ENCODE results near the gene ZP3.

GRCh38 chr7:76392531-76393115 is 32.1 kb upstream of the ZP3 start:
- TF ChIP-seq CTCF (IDR thresholded peaks at IDR 0.05; ENCODE audit: borderline replicate concordance, extremely low read depth, low read length, poor library complexity, severe bottlenecking): no peak
- no peak for TF ChIP-seq EZH2 (IDR thresholded peaks at IDR 0.05; ENCODE audit: borderline replicate concordance, low read depth, low read length, severe bottlenecking)
